H1 (cell line): ENCODE measurements around the gene C16orf89. TPM values are rescaled to one million over a fixed set of nuclear protein-coding genes. Genes with fewer than 3 reads are reported as not detected.

Source experiments
- CTCF ChIA-PET: fragments of 300-600 bp; sonication (Branson Sonifier 250); formaldehyde crosslinking; loops from one replicate; lab custom pipeline; 2021; ENCODE audit not compliant: partially characterized antibody; lab: Charles Lee
- POLR2A ChIA-PET: fragments of 300-600 bp; sonication (Branson Sonifier 250); formaldehyde crosslinking; loops from one replicate; lab custom pipeline; 2021; ENCODE audit warnings: inconsistent platforms; ENCODE audit not compliant: partially characterized antibody; lab: Charles Lee
- DNase-seq, 2 experiments: peaks; one replicate each; pipeline versions ENCODE4 v3.0.0 to v3.0.0-alpha.2; 2010 to 2022; ENCODE audit warnings: low spot score in 2 of 2, low read depth in 1 of 2, mixed read lengths in 1 of 2
- FAIRE-seq: peaks from 2 replicates; lab custom pipeline; 2011; peaks lifted over from hg19 to GRCh38; lab: Jason Lieb, UNC
- H2AFZ ChIP-seq: 2 replicates; pipeline ENCODE4 v1.8.1; 2012; ENCODE audit warnings: low read length, inconsistent platforms
- H2AK5ac ChIP-seq: 2 replicates; pipeline ENCODE4 v1.6.1; 2013; ENCODE audit warnings: low read depth, low read length
- H2BK120ac ChIP-seq: replicated peaks from 2 replicates; pipeline ENCODE3; 2013; ENCODE audit warnings: low read depth, low read length, inconsistent platforms
- H2BK12ac ChIP-seq: 2 replicates; pipeline ENCODE4 v1.6.1; 2013; ENCODE audit warnings: low read depth, low read length
- H2BK15ac ChIP-seq: 2 replicates; pipeline ENCODE4 v1.6.1; 2013; ENCODE audit warnings: low read length
- H2BK20ac ChIP-seq: 2 replicates; pipeline ENCODE4 v1.6.1; 2013; ENCODE audit warnings: low read length
- H2BK5ac ChIP-seq: 2 replicates; pipeline ENCODE4 v1.6.1; 2013; ENCODE audit warnings: low read depth, low read length
- H3K14ac ChIP-seq: 2 replicates; pipeline ENCODE4 v1.6.1; 2013; ENCODE audit warnings: inconsistent platforms; ENCODE audit not compliant: insufficient read length
- H3K18ac ChIP-seq: 2 replicates; pipeline ENCODE4 v1.6.1; 2013; ENCODE audit warnings: low read length; ENCODE audit errors: extremely low read depth
- H3K23ac ChIP-seq: 2 replicates; pipeline ENCODE4 v1.6.1; 2013; ENCODE audit warnings: inconsistent platforms; ENCODE audit not compliant: insufficient read length
- H3K23me2 ChIP-seq: 2 replicates; pipeline ENCODE4 v1.6.1; 2013; ENCODE audit warnings: low read depth, low read length
- H3K27ac ChIP-seq: 2 replicates; pipeline ENCODE4 v1.6.1; 2011; ENCODE audit warnings: low read depth, low read length, inconsistent platforms
- H3K27me3 ChIP-seq, 4 experiments: replicated peaks in 1 of 4; 1 replicate in 1 of 4; 2 replicates in 3 of 4; pipeline versions ENCODE4 v1.6.1 to v1.8.1; 2011 to 2013; ENCODE audit warnings: low read length in 3 of 4, mild to moderate bottlenecking in 3 of 4, inconsistent platforms in 2 of 4, mixed read lengths in 2 of 4, moderate library complexity in 1 of 4; ENCODE audit not compliant: control insufficient read depth in 3 of 4, insufficient read depth in 3 of 4; ENCODE audit errors: extremely low read depth in 1 of 4
- H3K36me3 ChIP-seq, 4 experiments: 2 replicates each; pipeline versions ENCODE4 v1.6.1 to v1.8.1; 2011 to 2013; ENCODE audit warnings: mild to moderate bottlenecking in 4 of 4, low read length in 3 of 4, moderate library complexity in 2 of 4, control low read depth in 1 of 4, inconsistent platforms in 1 of 4; ENCODE audit not compliant: insufficient read depth in 4 of 4, control insufficient read depth in 2 of 4
- H3K4ac ChIP-seq: replicated peaks from 2 replicates; pipeline ENCODE3; 2013; ENCODE audit warnings: low read length, low read depth, mixed read lengths, inconsistent platforms; ENCODE audit not compliant: insufficient read length
- H3K4me1 ChIP-seq, 4 experiments: replicated peaks in 1 of 4; 1 replicate in 1 of 4; 2 replicates in 3 of 4; pipeline versions ENCODE4 v1.6.1 to v1.8.1; 2011 to 2013; ENCODE audit warnings: low read length in 3 of 4, inconsistent platforms in 2 of 4, mixed read lengths in 1 of 4; ENCODE audit not compliant: insufficient read depth in 4 of 4, control insufficient read depth in 3 of 4
- H3K4me2 ChIP-seq, 2 experiments: 2 replicates each; pipeline versions ENCODE4 v1.6.1 to v1.8.1; 2011 to 2013; ENCODE audit warnings: low read depth in 2 of 2, low read length in 2 of 2, control low read depth in 1 of 2, inconsistent platforms in 1 of 2, mild to moderate bottlenecking in 1 of 2; ENCODE audit not compliant: insufficient read depth in 1 of 2
- H3K4me3 ChIP-seq, 4 experiments: fragments of 200-600, 300-600 bp in 1 of 4; sonication (generic), shearing (Covaris generic), sonication (Bioruptor Twin) in 1 of 4; 2 replicates each; pipeline versions ENCODE4 v1.5.1 to v1.8.1; 2011 to 2016; ENCODE audit warnings: low read length in 4 of 4, low read depth in 3 of 4, control low read depth in 2 of 4, inconsistent platforms in 2 of 4, mild to moderate bottlenecking in 2 of 4, mixed read lengths in 1 of 4, moderate library complexity in 1 of 4; ENCODE audit not compliant: insufficient read depth in 2 of 4; ENCODE audit errors: extremely low read depth in 1 of 4
- H3K56ac ChIP-seq: replicated peaks from 2 replicates; pipeline ENCODE3; 2013; ENCODE audit warnings: low read depth, mild to moderate bottlenecking, mixed read lengths, low read length, inconsistent platforms; ENCODE audit not compliant: insufficient read length
- H3K79me1 ChIP-seq: 2 replicates; pipeline ENCODE4 v1.6.1; 2013; ENCODE audit warnings: low read depth, low read length, control low read depth
- H3K79me2 ChIP-seq, 2 experiments: 2 replicates each; pipeline versions ENCODE4 v1.6.1 to v1.8.1; 2012 to 2013; ENCODE audit warnings: low read length in 2 of 2, mild to moderate bottlenecking in 2 of 2, inconsistent platforms in 1 of 2; ENCODE audit not compliant: insufficient read depth in 2 of 2, control insufficient read depth in 1 of 2
- H3K9ac ChIP-seq, 4 experiments: replicated peaks in 1 of 4; 1 replicate in 1 of 4; 2 replicates in 3 of 4; pipeline versions ENCODE4 v1.6.1 to v1.8.1; 2011 to 2013; ENCODE audit warnings: low read depth in 3 of 4, low read length in 3 of 4, control low read depth in 2 of 4, mild to moderate bottlenecking in 2 of 4, moderate library complexity in 2 of 4, inconsistent platforms in 1 of 4; ENCODE audit errors: extremely low read depth in 1 of 4
- H3K9me3 ChIP-seq, 2 experiments: 2 replicates each; pipeline versions ENCODE4 v1.6.1 to v1.8.1; 2012 to 2013; ENCODE audit warnings: mild to moderate bottlenecking in 2 of 2, moderate library complexity in 2 of 2, control low read depth in 1 of 2, inconsistent platforms in 1 of 2, low read depth in 1 of 2, low read length in 1 of 2, mixed read lengths in 1 of 2; ENCODE audit not compliant: insufficient read depth in 2 of 2
- H4K20me1 ChIP-seq, 2 experiments: replicated peaks in 1 of 2; 2 replicates each; pipeline versions ENCODE3 to v1.8.1; 2011 to 2013; ENCODE audit warnings: inconsistent platforms in 2 of 2, low read length in 2 of 2, mild to moderate bottlenecking in 1 of 2; ENCODE audit not compliant: insufficient read depth in 2 of 2, control insufficient read depth in 1 of 2
- H4K5ac ChIP-seq: 2 replicates; pipeline ENCODE4 v1.6.1; 2013; ENCODE audit warnings: low read length, low read depth, mixed read lengths, inconsistent platforms; ENCODE audit not compliant: insufficient read length
- H4K8ac ChIP-seq: 2 replicates; pipeline ENCODE4 v1.8.0; 2013; ENCODE audit warnings: mild to moderate bottlenecking, moderate library complexity, low read length, inconsistent platforms; ENCODE audit not compliant: insufficient read depth; ENCODE audit errors: extremely low read depth
- H4K91ac ChIP-seq: replicated peaks from 2 replicates; pipeline ENCODE3; 2013; ENCODE audit warnings: low read length, mixed read lengths, inconsistent platforms; ENCODE audit not compliant: insufficient read length
- GABPA ChIP-seq: IDR thresholded peaks from 2 replicates; pipeline ENCODE4 v1.6.1; 2011; ENCODE audit warnings: mild to moderate bottlenecking, low read length, moderate library complexity, borderline replicate concordance; ENCODE audit not compliant: insufficient read depth
- JUN ChIP-seq: IDR thresholded peaks from 2 replicates; pipeline ENCODE4 v1.6.1; 2011; ENCODE audit warnings: low read depth, mild to moderate bottlenecking, improper control_type of control experiment, low read length
- MAFK ChIP-seq: IDR thresholded peaks from 2 replicates; pipeline ENCODE4 v1.6.1; 2012; ENCODE audit warnings: low read depth, mild to moderate bottlenecking, improper control_type of control experiment, low read length
- MAX ChIP-seq: IDR thresholded peaks from 2 replicates; pipeline ENCODE4 v1.6.1; 2012; ENCODE audit warnings: inconsistent platforms
- RBBP5 ChIP-seq: IDR thresholded peaks from 2 replicates; pipeline ENCODE4 v1.7.1; 2012; ENCODE audit warnings: low read depth, mild to moderate bottlenecking, inconsistent platforms, low read length, moderate library complexity, borderline replicate concordance
- RFX5 ChIP-seq: IDR thresholded peaks from 2 replicates; pipeline ENCODE4 v1.6.1; 2011; ENCODE audit warnings: low read depth, low read length, improper control_type of control experiment, borderline replicate concordance
- SIRT6 ChIP-seq: IDR thresholded peaks from one replicate; pipeline ENCODE4 v1.7.1; 2012; ENCODE audit warnings: low read length, inconsistent platforms
- SUZ12 ChIP-seq: fragments of 200-600 bp; sonication (generic); IDR thresholded peaks from 2 replicates; pipeline ENCODE4 v1.6.1; 2012; ENCODE audit warnings: mild to moderate bottlenecking, inconsistent platforms, low read length, moderate library complexity, mixed read lengths
- TBP ChIP-seq: IDR thresholded peaks from 2 replicates; pipeline ENCODE4 v1.6.1; 2011; ENCODE audit warnings: low read depth, low read length, improper control_type of control experiment
- WGBS, 2 experiments: shearing (Covaris generic) in 1 of 2; methylation state at CpG; one replicate each; pipeline versions ENCODE4 v1.1.6 to v1.1.7; 2013 to 2015; ENCODE audit warnings: low lambda C conversion rate in 2 of 2, mixed read lengths in 2 of 2, inconsistent platforms in 1 of 2, low coverage in 1 of 2, missing lambda C conversion rate in 1 of 2; ENCODE audit not compliant: insufficient replicate concordance in 2 of 2, insufficient coverage in 1 of 2, insufficient read length in 1 of 2; ENCODE audit errors: extremely low coverage in 1 of 2, missing lambda C conversion rate in 1 of 2; 5-methylcytosine and 5-hydroxymethylcytosine counted together
- polyA plus RNA-seq, 7 experiments: library from polyadenylated mRNA; depleted of rRNA in 3 of 7; stranded (reverse) in 5 of 7; unstranded in 2 of 7; fragments of >200 nt in 5 of 7; fragments of 200-250 nt in 2 of 7; gene quantifications; 1 replicate in 5 of 7; 2 replicates in 1 of 7; 4 replicates in 1 of 7; pipeline versions ENCODE4 v1.2.1 to v1.2.3, GENCODE V29; 2011 to 2013; ENCODE audit warnings: missing spikeins in 2 of 7, mixed read lengths in 2 of 7
- total RNA-seq: library from RNA; stranded (reverse); fragmentation: NEBNext Ultra II Directional; extraction: Animal tissue kit (Norgen Biotek cat#: 25700); gene quantifications from 2 replicates; pipeline ENCODE4 v1.2.1, GENCODE V29; 2021
- TF ChIP-seq, protein P1 (sequence below): IDR thresholded peaks from 2 replicates; pipeline ENCODE4 v1.6.1; 2012; ENCODE audit warnings: low read length, inconsistent platforms
- TF ChIP-seq, protein P2 (sequence below): IDR thresholded peaks from 2 replicates; pipeline ENCODE4 v1.6.1; 2011; ENCODE audit warnings: low read depth, mild to moderate bottlenecking, low read length; ENCODE audit not compliant: insufficient read depth

Gene C16orf89
- total and polyA plus RNA-seq, 2 of the 8 experiments (the other 6 are each of a cell fraction or from before 2014, with no cell fraction given), result 6.7 to 9.9 TPM

DNA sequence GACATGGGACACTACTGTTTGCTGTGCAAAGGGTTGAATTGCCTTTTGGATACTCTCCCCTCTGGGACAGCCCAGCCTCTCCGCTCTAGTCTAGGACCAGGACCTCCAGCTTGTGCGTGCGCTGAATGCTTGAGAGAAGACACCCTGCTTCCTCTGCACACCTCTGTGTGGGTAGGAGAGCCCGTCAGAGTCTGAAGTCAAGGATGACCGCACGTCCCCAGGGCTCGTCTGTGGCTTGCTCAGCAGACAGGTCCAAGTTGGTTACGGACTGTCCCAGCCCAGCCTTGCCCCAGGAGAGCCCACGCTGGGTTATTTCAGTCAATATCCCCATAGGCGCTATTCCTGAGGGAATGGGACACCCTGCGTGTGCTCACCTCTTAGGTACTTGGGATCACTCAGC, 3.7 kb downstream of the C16orf89 start:
- no peaks in the 10 kb centered on the region for H4K20me1 ChIP-seq
- peak overlapping the region; percentile 16 for H4K8ac ChIP-seq
- H3K27me3 ChIP-seq, result no peaks in the 10 kb centered on the region
- H3K14ac ChIP-seq, result no peak overlapping the region
- H3K79me2 ChIP-seq, result no peaks in the 10 kb centered on the region
- no peak overlapping the region for H3K18ac ChIP-seq
- no peak overlapping the region; a peak in 1 of 7 replicates for H3K9ac ChIP-seq
- H3K23ac ChIP-seq, result no peak overlapping the region
- no peak overlapping the region for H3K4me2 ChIP-seq
- peaks cover 0 to 24% (median 14%) of the 10 kb centered on the region in 4 experiments; a peak in 6 of 7 replicates for H3K4me1 ChIP-seq
- H3K27ac ChIP-seq, result no peak overlapping the region
- no peak overlapping the region for H2AK5ac ChIP-seq
- H2BK20ac ChIP-seq, result no peak overlapping the region
- FAIRE-seq, result no peak
- ChIA-PET CTCF (interaction anchor here (0.6 to 28.8 kb wide), 3 partner anchors 8 to 36 kb away, joined by 4 to 625 read pairs (median 6); partner anchors contain the start of gene ALG1), POLR2A (interaction anchor here (0.8 to 2.0 kb wide), 3 partner anchors 10 to 15 kb away, joined by 3 to 5 read pairs (median 4); no protein-coding TSS in a partner anchor)
- 0 out of 2 replicates have a peak overlapping the region, but pooled peaks have one; percentile 60 for H2BK12ac ChIP-seq
- no peak overlapping the region for H3K56ac ChIP-seq
- no peak overlapping the region for H4K91ac ChIP-seq
- no peaks in the 10 kb centered on the region; the same call in 1 of the 2 replicates for H3K23me2 ChIP-seq
- no peak overlapping the region for H2BK15ac ChIP-seq
- H2BK5ac ChIP-seq, result no peak overlapping the region
- DNase-seq, result no peak
- no peak overlapping the region for H3K4ac ChIP-seq
- H2AFZ ChIP-seq, result no peak overlapping the region
- no peaks in the 10 kb centered on the region for H3K9me3 ChIP-seq
- no peak overlapping the region for H2BK120ac ChIP-seq
- 88% methylated on average over 11 of the region's 11 CpGs; no CpG with 5 or more reads in 1 of the 2 experiments for WGBS, 2 experiments
- no peak overlapping the region for H3K4me3 ChIP-seq
- no peak overlapping the region for H4K5ac ChIP-seq
- H3K36me3 ChIP-seq, result no peaks in the 10 kb centered on the region
- no peaks in the 10 kb centered on the region for H3K79me1 ChIP-seq
- TF ChIP-seq TBP (no peak), SIRT6 (no peak), JUN (no peak), RBBP5 (no peak), GABPA (no peak), SUZ12 (no peak), MAX (no peak), RFX5 (no peak), MAFK (no peak)
- TF ChIP-seq, protein P1, sequence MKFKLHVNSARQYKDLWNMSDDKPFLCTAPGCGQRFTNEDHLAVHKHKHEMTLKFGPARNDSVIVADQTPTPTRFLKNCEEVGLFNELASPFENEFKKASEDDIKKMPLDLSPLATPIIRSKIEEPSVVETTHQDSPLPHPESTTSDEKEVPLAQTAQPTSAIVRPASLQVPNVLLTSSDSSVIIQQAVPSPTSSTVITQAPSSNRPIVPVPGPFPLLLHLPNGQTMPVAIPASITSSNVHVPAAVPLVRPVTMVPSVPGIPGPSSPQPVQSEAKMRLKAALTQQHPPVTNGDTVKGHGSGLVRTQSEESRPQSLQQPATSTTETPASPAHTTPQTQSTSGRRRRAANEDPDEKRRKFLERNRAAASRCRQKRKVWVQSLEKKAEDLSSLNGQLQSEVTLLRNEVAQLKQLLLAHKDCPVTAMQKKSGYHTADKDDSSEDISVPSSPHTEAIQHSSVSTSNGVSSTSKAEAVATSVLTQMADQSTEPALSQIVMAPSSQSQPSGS, result no peak
- TF ChIP-seq, protein P2, sequence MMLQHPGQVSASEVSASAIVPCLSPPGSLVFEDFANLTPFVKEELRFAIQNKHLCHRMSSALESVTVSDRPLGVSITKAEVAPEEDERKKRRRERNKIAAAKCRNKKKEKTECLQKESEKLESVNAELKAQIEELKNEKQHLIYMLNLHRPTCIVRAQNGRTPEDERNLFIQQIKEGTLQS, result no peak
